Measurements from ENCODE around the gene CDYL2.

Gene CDYL2

DNA sequence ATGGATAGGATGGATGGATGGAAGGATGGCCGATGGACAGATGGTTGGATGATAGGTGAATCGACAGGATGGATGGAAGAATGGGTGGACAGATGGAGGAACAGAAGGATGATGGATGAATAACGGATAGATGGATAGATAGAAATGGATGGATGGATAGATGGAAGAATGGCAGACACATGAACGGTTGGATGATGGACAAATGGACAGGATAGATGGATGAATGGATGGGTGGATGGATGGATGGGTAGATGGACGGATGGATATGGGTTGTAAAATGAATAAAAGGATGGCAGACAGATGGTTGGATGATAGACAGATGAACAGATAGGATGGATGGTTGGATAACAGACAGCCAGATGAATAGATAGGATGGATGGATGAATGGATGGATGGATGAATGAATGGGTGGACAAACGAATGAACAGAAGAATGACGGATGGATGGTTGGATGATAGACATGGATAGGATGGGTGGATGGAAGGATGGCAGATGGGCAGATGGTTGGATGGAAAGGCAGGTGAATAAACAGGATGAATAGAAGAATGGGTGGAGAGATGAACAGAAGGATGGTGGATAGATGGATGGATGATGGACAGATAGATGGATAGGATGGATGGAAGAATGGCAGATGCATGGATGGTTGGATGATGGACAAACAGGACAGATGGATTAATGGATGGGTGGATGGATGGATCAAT, 207.7 kb downstream of the CDYL2 start:
- ChIA-PET POLR2A (no interaction called here), CTCF (no interaction called here)
- TF ChIP-seq, protein P1, sequence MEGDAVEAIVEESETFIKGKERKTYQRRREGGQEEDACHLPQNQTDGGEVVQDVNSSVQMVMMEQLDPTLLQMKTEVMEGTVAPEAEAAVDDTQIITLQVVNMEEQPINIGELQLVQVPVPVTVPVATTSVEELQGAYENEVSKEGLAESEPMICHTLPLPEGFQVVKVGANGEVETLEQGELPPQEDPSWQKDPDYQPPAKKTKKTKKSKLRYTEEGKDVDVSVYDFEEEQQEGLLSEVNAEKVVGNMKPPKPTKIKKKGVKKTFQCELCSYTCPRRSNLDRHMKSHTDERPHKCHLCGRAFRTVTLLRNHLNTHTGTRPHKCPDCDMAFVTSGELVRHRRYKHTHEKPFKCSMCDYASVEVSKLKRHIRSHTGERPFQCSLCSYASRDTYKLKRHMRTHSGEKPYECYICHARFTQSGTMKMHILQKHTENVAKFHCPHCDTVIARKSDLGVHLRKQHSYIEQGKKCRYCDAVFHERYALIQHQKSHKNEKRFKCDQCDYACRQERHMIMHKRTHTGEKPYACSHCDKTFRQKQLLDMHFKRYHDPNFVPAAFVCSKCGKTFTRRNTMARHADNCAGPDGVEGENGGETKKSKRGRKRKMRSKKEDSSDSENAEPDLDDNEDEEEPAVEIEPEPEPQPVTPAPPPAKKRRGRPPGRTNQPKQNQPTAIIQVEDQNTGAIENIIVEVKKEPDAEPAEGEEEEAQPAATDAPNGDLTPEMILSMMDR (IDR thresholded peaks at IDR 0.05; ENCODE audit: control extremely low read depth, extremely low read depth, low read depth, missing control alignments), result no peak
- no peak for DNase-seq (ENCODE audit: extremely low spot score)

DNA sequence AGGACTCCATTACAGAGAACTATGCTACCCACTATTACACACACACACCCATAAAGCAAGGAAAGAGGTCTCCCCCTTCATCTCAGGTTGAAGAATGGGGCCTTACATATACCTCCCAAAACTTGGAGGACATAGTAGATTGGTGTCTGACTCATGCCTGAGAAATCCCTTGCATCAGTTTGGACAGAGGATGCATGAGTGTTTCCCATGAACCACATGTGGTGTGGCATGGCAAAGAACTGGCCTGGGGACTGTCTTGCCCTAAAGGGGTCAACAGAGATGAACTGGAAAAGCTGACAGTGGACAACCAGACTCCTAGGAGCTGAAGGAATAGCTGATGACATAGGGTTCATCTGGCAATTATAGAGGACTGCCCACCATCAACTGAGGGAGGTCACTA, 209.6 kb downstream of the CDYL2 start:
- ChIA-PET POLR2A (no interaction called here), CTCF (interaction anchor here (1.1 kb wide), 1 partner anchor 38 kb away, joined by 3 read pairs; no protein-coding TSS in a partner anchor)
- DNase-seq (ENCODE audit: extremely low spot score), result no peak
- TF ChIP-seq, protein P1 (IDR thresholded peaks at IDR 0.05; ENCODE audit: control extremely low read depth, extremely low read depth, low read depth, missing control alignments), result no peak

DNA sequence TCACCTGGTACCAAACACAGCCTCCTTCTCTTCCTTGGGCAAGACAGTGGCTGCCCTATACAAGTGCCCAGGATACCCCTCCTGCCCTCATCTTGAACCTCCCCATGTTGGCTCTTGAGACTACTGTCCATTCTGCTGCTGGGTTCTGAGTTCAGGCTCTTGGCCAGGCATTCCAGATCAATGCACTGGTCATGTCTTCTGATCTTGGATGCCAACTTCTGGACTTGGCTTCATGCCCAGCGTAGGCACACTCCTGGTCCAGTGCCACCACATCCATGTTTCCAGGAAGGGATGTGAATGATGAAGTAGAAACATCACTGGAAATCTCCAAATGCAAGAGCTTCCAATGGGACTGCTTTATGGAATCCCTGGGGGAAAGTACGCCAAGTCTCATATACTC, 212.1 kb downstream of the CDYL2 start:
- ChIA-PET POLR2A (no interaction called here), CTCF (no interaction called here)
- no peak for DNase-seq (ENCODE audit: extremely low spot score)
- TF ChIP-seq, protein P1 (IDR thresholded peaks at IDR 0.05; ENCODE audit: control extremely low read depth, extremely low read depth, low read depth, missing control alignments), result no peak

DNA sequence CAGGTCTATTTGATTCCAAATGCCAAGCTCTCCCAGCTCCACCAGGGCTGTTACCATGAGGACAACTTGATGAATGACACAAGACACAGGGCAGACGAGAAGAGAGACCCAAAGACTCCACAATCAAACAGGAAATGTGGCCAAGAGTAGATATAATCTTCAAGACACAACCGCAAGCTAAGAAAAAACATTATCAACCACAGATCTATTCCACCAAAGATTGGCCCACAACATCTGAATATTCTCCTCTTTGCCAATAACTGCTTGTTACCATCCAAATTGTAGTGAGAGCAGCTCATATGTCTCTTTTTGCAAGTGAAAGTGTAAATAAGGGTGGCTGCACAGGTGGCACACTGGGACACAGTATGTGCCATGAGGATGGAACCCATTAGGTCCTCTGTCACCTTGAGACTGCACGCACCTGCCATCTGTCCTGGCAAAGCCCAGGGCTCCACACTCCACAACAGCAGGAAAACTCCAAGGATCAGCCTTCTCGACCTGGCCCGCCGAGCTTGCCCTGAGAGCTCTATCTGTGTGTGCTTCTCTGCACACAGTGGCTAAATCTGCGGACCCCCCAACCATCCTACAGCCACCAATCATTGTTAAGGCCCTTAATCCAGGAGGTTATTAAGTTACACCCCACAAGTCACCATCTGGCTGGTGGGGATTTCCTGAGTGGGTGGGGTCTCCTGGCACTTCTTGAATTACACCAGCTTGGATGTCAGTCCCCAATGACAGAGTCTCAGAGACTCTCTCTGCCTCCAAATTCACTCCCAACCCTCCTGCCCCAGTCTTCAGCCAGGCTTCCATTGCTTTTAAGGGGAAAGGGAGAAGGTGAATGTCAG, 213.1 kb downstream of the CDYL2 start:
- TF ChIP-seq, protein P1 (IDR thresholded peaks at IDR 0.05; ENCODE audit: control extremely low read depth, extremely low read depth, low read depth, missing control alignments), result no peak
- DNase-seq (ENCODE audit: extremely low spot score), result no peak
- ChIA-PET CTCF (interaction anchor here (0.8 to 1.5 kb wide), 4 partner anchors 11 to 32 kb away, joined by 3 to 5 read pairs (median 4); no protein-coding TSS in a partner anchor), POLR2A (interaction anchor here (1.7 kb wide), 1 partner anchor 11 kb away, joined by 4 read pairs; no protein-coding TSS in a partner anchor)

DNA sequence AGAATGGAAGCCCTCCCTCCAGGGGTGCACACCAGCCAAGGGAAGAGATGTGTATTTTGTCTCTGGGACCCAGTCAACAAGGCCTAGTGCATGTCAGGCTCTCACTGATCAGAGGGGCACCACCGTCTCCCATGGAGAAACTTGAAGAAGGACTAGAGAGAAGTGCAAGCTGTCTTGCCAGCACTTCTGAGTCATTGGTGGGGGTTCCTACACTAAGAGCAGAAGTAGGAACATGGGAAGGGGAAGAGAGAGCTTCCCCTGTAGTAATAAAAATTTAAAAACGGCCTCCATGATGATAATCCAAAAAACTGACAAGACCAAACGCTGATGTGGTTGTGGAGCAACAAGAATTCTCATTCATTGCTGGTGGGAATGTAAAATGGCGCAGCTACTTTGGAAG, 217.3 kb downstream of the CDYL2 start:
- ChIA-PET POLR2A (no interaction called here), CTCF (interaction anchor here (1.9 to 2.1 kb wide), 2 partner anchors 43 to 60 kb away, joined by 5 to 8 read pairs; no protein-coding TSS in a partner anchor)
- TF ChIP-seq, protein P1 (IDR thresholded peaks at IDR 0.05; ENCODE audit: control extremely low read depth, extremely low read depth, low read depth, missing control alignments), result no peak
- DNase-seq (ENCODE audit: extremely low spot score), result no peak

DNA sequence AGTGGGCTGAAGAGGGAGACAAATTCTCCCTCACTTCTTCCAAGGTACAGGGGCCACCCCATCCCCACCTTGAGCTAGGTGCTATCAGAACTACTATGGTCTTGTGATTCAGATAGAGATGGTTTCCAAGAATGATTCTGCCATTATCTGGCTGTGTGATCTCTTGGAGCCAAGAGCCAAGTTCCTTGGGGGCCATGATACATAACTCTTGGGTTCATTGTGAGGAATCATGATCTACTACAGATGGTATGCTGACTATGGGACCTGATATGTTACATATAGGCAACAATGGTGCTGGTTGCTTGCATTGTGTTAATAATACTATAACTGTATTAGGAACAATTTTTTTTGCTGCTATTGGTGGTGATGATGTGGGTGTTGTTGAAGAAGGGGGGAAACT, 217.9 kb downstream of the CDYL2 start:
- no peak for DNase-seq (ENCODE audit: extremely low spot score)
- ChIA-PET CTCF (interaction anchor here (1.9 to 2.1 kb wide), 2 partner anchors 43 to 59 kb away, joined by 5 to 8 read pairs; no protein-coding TSS in a partner anchor), POLR2A (no interaction called here)
- TF ChIP-seq, protein P1 (IDR thresholded peaks at IDR 0.05; ENCODE audit: control extremely low read depth, extremely low read depth, low read depth, missing control alignments), result no peak
